Measurements from ENCODE around the gene RNF187.

- TF ChIP-seq, protein P1, sequence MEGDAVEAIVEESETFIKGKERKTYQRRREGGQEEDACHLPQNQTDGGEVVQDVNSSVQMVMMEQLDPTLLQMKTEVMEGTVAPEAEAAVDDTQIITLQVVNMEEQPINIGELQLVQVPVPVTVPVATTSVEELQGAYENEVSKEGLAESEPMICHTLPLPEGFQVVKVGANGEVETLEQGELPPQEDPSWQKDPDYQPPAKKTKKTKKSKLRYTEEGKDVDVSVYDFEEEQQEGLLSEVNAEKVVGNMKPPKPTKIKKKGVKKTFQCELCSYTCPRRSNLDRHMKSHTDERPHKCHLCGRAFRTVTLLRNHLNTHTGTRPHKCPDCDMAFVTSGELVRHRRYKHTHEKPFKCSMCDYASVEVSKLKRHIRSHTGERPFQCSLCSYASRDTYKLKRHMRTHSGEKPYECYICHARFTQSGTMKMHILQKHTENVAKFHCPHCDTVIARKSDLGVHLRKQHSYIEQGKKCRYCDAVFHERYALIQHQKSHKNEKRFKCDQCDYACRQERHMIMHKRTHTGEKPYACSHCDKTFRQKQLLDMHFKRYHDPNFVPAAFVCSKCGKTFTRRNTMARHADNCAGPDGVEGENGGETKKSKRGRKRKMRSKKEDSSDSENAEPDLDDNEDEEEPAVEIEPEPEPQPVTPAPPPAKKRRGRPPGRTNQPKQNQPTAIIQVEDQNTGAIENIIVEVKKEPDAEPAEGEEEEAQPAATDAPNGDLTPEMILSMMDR (IDR thresholded peaks at IDR 0.05): no peak
- no peak for TF ChIP-seq POLR2A (IDR thresholded peaks at IDR 0.05; ENCODE audit: low read depth)
These were observed 56.2 kb downstream of the RNF187 start for GRCh38 chr1:228543396-228543795.

Data from esophagus muscularis mucosa (tissue), 3 donors.